ENCODE data around the gene CHD1.

The CHD1 gene

DNA sequence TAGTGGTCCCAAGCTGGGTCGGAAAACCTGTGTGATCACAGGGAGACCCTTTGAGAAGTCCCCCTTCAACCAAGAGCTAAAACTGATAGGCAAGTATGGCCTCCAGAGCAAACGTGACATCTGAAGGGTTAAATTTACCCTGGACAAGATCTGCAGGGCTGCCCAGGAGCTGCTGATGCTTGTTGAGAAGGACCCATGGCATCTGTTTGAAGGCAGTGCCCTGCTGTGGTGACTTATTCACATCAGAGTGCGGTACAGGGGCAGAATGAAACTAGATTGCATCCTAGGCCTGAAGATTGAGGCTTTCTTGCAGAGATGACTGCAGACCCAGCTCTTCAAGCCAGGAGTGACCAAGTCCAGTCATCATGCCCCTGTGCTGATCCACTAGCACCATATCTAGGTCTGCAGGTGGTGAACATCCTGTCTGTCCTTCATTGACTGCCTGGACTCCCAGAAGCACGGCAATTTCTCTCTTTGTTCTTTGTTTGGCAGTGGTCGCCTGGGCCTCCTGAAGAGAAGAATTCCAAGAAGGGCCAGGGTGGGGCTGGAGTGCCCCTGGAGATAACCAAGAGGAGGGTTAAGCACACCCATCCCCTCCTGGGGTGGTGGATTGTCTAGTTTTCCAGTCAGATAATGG is 25.7 kb upstream of the CHD1 start:
- TF ChIP-seq, protein P1, sequence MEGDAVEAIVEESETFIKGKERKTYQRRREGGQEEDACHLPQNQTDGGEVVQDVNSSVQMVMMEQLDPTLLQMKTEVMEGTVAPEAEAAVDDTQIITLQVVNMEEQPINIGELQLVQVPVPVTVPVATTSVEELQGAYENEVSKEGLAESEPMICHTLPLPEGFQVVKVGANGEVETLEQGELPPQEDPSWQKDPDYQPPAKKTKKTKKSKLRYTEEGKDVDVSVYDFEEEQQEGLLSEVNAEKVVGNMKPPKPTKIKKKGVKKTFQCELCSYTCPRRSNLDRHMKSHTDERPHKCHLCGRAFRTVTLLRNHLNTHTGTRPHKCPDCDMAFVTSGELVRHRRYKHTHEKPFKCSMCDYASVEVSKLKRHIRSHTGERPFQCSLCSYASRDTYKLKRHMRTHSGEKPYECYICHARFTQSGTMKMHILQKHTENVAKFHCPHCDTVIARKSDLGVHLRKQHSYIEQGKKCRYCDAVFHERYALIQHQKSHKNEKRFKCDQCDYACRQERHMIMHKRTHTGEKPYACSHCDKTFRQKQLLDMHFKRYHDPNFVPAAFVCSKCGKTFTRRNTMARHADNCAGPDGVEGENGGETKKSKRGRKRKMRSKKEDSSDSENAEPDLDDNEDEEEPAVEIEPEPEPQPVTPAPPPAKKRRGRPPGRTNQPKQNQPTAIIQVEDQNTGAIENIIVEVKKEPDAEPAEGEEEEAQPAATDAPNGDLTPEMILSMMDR (IDR thresholded peaks at IDR 0.05; ENCODE audit: extremely low read depth, missing control alignments): no peak
- DNase-seq (ENCODE audit: low spot score): no peak

DNA sequence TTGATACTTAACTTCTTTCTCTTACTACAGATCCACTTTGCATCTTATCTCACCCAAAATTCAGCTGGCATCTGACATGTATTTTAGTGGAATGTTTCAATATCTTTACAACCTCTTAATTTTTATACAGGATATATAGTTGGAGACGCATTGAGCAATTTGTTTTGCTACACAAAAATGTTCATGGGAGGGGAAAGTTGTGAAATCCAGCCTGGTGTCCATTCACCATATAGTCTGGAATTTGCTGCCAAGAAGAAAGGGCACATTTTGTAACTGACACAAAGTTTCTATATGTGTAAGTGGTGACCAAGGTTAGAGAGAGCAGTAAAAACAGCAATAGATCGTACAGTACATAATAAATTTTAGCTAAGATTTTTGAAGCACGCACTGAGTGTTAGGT is 14.0 kb upstream of the CHD1 start:
- DNase-seq (ENCODE audit: low spot score): no peak
- TF ChIP-seq, protein P1 (IDR thresholded peaks at IDR 0.05; ENCODE audit: extremely low read depth, missing control alignments): no peak

DNA sequence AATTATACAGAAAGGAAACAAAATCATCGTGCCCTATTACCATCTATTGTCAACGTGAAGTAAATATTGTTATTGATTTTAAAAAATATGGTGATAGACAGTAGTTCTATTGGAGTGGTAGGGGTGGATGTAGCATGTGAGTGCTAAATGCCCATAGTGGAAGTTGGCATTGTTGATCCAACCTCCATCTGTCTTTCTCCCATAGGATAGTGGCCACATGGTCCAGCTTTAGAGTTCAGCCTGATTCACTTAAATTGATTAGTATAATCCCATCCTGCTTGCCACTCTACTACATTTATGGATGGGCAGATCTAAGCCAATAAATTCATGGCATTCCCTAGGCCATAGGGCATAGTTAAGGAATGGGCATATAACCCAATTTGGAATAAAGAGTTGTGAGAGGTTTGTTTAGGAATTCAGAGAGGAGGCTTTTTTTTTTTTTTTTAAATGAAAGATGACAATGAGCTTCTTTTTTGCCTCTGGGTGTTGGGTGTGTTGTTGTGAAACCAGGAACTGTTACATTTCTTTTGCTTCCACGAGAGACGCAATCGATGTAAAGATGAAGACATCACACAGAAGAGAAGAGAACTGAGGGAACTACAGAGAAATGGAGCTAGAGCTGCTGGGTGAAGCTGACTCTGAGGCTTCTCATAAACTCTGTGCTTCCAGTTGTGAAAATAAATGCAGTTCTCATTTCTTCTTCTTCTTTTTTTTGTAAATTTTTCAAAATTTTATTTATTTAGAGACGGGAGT is 12.5 kb upstream of the CHD1 start:
- TF ChIP-seq, protein P1 (IDR thresholded peaks at IDR 0.05; ENCODE audit: extremely low read depth, missing control alignments): no peak
- no peak for DNase-seq (ENCODE audit: low spot score)

DNA sequence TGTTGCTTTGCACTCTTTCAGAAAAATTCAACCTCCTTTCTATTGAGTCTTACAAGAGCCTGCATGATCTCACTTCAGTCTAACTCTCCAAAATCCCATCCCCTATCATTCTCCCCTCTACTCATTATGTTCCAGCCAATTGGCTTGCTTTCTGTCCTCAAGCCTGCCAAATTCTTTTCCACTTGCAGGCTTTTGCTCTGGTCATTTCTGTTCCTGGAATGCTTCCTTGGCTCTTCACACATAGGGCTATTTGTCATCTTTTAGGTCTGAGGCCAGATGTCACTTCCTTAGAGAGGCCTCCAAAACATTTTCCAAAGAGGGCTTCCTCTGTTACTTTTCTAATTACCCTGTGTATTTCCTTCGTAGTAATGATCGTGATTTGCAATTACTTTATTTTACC is 11.8 kb upstream of the CHD1 start:
- TF ChIP-seq, protein P1 (IDR thresholded peaks at IDR 0.05; ENCODE audit: extremely low read depth, missing control alignments): no peak
- no peak for DNase-seq (ENCODE audit: low spot score)

DNA sequence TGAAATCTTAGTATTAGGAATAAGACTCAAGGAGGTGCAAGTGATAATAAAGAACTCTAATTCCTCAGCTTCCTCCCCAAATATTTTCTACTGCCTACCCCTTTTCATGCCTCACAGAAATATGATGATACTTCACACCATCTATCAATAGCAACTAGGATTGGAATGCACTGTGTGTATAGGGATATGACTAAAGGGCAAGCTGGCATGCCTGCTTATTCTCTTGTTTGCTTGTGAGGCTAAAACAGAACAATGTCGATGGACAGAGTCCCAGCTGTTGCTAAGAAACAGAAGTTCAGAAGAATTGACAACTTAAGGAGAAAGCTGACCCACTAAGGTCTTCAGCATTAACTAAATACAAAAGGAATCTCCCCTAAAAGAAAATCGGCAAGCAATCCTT is 9.7 kb upstream of the CHD1 start:
- TF ChIP-seq, protein P1 (IDR thresholded peaks at IDR 0.05; ENCODE audit: extremely low read depth, missing control alignments): no peak
- no peak for DNase-seq (ENCODE audit: low spot score)

DNA sequence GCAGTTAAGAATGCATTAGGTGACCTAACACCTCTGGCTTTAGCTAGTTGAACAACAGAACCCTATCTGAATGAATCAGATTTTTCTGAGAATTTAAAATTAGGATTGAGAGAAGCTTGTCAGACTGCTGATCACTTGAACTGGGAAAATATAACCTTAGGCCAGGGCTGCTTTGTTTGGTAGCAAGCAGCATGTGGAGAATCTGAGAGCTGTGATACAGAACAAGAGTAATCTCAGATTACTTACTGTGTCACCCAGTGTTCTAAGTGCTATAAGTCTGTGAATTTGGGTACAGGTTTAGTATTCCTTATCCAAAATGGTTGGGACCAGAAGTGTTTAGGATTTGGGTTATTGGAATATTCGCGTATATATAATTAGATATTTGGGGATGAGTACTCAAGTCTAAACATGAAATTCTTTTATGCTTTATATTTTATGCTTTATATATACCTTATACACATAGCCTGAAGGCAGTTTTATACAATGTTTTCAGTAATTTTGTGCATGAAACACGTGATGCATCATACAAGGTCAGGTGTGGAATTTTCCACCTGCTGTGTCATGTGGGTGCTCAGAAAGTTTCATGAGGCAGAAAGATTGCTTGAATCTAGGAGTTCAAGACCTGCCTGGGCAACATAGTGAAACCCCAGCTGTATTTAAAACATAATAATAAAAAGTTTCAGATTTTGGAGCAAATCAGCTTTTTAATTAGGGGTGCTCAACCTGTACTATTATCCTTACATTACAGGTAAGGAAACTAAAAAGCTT is 8.3 kb upstream of the CHD1 start:
- TF ChIP-seq, protein P1 (IDR thresholded peaks at IDR 0.05; ENCODE audit: extremely low read depth, missing control alignments): no peak

DNA sequence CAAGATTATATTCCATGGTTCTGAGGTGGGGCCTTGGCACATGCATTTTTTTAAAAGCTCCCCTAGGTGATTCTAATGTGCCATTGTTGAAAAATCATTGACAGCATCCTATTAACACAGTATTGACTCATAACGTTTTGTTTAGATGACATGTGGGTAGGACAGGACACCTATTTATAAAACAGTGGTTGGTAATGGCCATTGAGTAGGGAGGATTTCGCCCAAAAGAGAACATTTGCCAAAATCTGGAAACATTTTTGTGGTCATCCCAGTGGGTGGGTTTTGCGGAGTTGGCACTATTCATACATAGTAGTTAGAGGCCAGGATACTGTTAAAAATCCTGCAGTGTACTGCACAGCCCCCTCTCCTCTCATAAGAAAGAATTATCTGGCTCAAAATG is 6.4 kb upstream of the CHD1 start:
- TF ChIP-seq, protein P1 (IDR thresholded peaks at IDR 0.05; ENCODE audit: extremely low read depth, missing control alignments): no peak
- DNase-seq (ENCODE audit: low spot score): no peak

More for the DNA sequence above, 8.3 kb upstream of the CHD1 start:
- no peak for DNase-seq (ENCODE audit: low spot score)

Measured in GM20000 (cell line).